GM18499 (cell line): ENCODE results near the gene RASSF7.
"Not testable (repeated sequence)": the region's sequence is repeated elsewhere in the genome, so short reads cannot be mapped to it uniquely, and the experiment has no call there.

Experiments used
- ATAC-seq: cut with Tn5 transposase; IDR thresholded peaks from one replicate; pipeline ENCODE4 v1.9.1; 2021; ENCODE audit warnings: moderate number of reproducible peaks; ENCODE audit not compliant: insufficient read depth, unreplicated experiment

RASSF7 gene

DNA sequence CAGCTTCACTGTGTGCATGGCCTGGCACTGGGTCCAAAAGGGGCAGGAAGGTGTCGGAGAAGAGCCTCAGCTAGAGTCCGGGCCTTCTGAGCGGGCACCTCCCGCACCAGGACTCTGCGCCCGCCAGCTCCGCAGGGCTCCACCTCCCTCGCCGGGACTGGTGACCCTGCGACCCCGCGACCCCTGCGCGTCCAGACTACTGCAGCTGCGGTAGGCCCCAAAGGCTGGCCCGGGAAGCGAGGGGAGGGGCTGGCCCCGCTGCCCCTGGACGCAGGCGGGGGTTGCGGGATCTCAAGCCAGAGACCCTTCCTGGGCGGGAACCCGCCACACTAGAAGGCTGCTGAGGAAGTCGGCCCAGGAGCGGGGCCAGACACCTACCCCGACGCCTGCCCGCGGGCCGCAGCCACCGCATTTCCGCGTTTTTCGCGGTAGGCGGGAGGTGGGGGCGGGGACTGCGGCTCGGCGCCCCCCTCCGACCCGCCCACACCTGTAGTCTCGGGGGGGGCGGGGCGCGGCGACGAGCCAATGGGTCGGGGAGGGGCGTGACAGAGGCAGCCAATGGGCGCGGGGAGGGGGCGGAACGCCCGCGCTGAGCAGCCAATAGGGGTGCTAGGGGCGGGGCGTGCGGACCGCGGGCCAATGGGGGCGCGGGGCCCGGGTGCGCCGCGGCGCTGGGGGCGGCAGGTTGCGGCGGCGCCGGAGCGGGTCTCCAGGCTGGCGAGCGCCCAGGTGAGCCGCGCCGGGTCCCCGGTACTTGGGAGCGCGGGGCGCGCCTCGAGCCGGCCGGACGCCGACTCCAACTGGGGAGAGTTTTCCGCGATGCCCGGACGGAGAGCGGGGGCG, at the start of gene RASSF7, which contains the start of gene LMNTD2:
TSS of gene RASSF7 (plus strand) at position 666 of the 843 bp plus-strand sequence. CDS start 799 bp downstream, outside the sequence.
TSS of gene LMNTD2 (minus strand) at position 434 of the 843 bp plus-strand sequence. CDS start at position 412, 22 bp downstream.
- ATAC-seq: no peak

GRCh38 chr11:512761-513595, 47.8 kb upstream of the RASSF7 start:
- no peak for ATAC-seq

GRCh38 chr11:514606-515005, 46.2 kb upstream of the RASSF7 start:
- ATAC-seq: no peak

DNA sequence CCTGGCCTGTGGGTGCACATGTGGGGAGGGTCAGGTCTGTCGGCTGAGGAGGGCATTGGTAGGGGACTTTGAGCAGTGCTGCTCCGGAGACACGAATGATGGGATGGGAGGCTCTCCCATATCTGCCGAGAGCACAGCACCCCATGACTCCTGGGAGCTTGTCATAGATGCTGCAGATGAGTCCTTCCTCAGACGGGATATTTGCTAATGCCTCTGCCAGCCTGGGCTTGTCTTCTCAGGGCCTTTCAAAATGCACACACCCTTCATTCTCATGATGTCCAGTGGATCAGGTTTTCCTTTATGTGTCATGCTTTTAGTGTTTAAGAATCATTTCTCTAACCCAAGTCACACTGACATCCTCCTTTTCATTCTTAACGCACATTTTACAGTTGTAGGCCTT, 45.6 kb upstream of the RASSF7 start:
- ATAC-seq: no peak

GRCh38 chr11:516400-516799, 44.4 kb upstream of the RASSF7 start:
- ATAC-seq: no peak

DNA sequence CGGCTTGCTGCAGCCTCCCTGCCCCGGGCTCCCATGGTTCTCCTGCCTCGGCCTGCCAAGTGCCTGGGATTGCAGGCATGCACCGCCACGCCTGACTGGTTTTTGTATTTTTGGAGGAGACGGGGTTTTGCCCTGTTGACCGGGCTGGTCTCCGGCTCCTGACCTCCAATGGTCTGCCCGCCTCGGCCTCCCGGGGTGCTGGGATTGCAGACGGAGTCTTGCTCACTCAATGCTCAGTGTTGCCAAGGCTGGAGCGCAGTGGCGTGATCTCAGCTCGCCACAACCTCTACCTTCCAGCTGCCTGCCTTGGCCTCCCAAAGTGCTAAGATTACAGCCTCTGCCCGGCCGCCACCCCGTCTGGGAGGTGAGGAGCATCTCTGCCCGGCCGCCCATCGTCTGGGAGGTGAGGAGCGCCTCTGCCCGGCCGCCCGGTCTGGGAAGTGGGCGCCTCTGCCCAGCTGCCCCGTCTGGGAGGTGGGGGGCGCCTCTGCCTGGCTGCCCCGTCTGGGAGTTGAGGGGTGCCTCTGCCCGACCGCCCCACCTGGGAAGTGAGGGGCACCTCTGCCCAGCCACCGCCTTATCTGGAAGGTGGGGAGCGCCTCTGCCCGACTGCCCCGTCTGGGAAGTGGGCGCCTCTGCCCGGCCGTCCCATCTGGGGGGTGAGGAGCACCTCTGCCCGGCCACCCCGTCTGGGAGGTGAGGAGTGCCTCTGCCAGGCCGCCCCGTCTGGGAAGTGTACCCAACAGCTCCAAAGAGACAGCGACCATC, 43.7 kb upstream of the RASSF7 start:
- not testable (repeated sequence) for ATAC-seq

DNA sequence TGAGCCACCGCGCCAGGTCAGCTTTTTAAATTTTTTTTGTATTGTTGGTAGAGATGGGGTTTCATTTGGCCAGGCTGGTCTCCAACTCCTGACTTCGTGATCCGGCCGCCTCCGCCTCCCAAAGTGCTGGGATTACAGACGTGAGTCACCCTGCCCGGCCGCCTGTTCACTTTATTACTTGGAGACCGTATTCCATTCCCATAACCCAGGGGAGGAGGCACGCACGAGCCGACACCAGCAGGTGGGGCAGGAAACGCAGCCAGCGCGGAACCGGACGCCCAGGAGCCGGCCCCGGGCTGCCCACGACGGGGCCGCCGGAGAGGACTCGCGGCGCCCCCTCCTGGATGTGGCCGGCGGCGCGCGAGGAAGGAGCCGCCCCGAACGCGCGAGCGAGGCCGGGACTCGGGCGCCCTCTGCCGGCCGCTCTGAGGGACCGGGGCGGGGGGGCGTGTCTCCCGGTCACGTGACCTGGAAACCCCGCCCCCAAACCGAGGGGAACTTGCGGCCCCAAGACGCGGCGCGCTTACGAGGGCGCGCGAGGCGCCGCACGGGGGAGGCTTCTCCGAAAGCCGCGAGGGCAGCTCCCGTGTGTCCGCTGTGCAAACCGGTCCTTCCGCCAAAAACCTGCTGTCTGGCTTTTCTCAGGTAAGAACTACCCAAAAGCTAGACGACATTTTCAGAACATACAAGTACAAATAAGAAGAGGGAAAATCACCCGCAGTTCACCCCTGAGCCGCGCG, 42.1 kb upstream of the RASSF7 start:
- no peak for ATAC-seq

GRCh38 chr11:520428-521176, 40.2 kb upstream of the RASSF7 start:
- ATAC-seq: no peak

DNA sequence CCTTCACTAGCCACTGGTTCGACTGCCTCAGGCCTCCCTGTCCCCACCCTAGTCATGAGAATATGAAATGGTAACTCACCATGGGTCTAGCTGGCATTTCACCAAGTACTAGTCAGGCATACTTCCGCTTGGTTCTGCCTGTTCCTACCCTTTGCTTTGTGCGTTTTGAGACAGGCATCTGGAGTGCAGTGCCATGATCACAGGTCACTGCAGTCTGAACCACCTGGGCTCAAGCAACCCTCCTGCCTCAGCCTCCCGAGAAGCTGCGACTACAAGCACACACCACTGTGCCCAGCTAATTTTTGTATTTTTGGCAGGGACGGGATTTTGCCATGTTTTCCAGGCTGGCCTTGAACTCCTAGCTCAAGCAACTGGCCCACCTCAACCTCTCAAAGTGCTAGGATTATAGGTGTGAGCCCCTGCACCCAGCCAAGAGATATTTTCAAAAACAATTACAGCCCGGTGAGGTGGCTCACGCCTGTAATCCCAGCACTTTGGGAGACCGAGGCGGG, 39.5 kb upstream of the RASSF7 start:
- ATAC-seq: no peak

GRCh38 chr11:526192-526591, 34.6 kb upstream of the RASSF7 start:
- no peak for ATAC-seq

DNA sequence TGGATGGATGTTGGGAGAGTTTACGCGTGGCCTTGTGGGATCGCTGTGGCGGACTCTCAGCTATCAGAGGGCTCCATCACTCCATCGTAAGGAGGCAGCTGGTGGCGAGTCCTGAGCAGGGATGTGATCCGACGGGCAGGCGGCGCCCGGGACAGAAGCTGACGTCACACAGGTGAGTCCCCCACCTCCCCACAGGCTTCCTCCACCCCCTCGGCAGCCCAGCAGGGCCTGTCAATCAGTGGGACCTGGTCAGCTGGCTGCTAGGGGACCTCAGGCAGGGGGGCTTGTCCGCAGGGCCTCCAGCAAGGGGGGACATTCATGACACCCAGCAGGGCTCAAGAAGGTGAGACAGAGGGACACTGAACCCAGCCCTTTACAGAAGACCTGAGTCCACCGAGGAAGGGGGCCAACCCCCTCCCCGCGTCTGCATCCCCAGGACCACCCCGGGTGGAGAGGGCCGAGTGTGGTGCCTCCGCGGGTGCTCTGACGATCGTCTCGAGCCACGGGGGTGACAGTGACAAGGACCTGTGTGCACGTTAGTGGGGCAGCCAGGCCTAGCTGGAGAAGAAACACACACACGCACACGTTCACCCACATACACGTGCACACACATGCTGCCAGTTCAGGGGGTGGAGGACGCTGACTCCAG, 32.5 kb upstream of the RASSF7 start:
- no peak for ATAC-seq

DNA sequence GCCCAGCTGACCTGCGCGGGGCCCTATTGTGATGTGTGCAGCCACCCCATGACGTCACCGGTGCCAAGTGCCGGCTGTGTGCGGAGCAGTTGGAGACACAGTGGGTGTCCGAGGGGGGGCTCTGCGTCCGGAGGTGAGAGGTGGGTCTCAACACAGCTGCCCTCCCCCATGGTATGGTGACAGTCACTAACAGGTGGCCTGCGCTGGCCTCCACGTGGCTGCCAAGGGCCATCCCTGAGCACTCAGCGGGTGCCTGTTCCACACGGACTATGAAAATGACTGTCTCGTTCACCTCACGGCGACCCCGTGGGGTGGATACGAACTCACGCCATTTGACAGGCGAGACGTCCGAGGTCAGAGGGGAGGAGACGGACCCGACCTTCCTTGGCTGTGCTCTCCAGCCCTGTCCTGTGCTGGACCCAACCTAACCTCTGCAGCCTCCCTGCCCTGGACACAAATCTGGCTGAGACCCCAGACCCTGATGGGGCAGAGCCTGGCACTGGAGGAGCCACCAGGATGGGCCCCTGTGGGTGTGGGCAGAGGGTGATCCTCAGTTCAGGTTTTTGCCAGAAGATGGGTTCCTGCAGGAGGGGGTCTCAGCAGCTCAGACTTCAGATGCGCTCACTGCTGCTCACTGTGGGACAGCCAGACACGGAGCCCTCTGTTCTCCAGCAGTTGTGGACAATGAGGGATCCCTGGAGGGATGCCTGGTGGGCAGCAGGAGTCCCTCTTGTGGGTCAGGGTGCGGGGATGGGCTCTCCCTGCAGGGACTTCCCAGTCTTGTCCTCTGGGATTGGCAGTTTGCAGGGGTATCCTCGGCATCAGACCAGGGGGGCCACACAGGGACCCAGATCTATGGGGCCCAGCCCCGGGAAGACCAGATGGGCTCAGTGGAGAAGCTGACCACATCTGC, 31.7 kb upstream of the RASSF7 start:
- no peak for ATAC-seq

- ATAC-seq: no peak
Measured at GRCh38 chr11:529728-530411, 30.9 kb upstream of the RASSF7 start.

DNA sequence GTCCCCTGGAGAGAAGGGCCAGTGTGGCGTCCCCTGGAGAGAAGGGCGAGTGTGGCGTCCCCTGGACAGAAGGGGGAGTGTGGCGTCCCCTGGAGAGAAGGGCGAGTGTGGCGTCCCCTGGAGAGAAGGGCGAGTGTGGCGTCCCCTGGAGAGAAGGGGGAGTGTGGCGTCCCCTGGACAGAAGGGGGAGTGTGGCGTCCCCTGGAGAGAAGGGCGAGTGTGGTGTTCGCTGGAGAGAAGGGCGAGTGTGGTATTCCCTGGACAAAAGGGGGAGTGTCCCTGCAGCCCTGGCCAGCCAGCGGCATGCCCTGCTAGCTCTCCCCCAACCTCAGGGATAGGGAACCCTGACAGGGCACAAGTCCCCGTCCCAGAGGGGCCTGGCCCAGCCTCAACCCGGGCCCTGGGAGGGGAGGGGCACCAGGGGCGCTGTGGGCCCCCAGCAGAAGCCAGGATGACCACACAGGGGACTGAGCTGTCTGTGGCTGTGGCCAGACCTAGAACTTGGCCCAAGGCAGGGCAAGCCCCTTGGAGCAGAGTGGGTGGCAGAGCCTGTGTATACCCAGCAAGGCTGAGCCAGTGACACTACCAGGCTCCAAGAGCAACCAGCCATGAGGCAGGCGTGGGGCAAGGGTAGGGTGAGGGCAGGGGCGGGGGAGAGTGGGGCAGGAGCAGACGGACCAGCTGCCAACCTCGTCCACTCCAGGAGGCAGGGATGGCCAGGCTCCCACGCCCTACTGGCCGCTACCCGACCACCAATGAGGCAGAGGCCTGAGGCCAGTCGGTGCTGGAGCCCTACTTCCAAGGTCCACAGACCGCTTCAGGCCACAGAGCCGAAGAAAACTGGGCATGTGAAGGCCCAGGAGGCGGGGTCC, 29.6 kb upstream of the RASSF7 start:
- ATAC-seq: no peak

DNA sequence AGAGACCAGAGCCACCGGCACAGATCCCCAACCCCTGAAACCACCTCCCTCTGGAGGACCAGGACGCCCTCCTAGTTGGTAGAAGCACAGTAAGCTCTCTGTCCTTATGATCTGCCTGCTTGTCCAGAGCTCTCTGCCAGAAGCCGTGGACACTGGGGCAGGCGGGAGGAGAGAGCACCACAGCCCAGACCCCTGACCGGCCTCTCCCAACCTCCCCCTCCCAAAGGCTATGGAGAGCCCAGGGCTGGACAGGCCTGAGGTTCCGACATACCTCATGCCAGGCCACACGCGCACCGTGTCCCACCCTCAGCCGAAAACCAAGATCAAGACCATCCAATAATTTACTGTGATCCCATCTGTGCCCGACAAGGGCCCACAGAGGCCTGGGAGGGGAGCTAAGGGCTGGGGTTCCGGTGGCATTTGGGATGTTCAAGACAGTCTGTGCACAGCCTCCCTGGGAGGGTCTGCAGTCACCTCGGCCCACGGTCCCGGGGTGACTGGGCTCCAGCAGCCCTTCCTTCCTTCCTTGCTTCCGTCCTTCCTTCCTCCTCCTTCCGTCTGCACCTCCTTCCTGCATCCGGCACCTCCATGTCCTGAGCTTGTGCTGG, 28.7 kb upstream of the RASSF7 start:
- no peak for ATAC-seq
